GM18868 (cell line): ENCODE data around the gene TM4SF4.
"Not testable (repeated sequence)": the region's sequence is repeated elsewhere in the genome, so short reads cannot be mapped to it uniquely, and the experiment has no call there.

Experiments
- ATAC-seq: cut with Tn5 transposase; IDR thresholded peaks from one replicate; pipeline ENCODE4 v1.9.1; 2021; ENCODE audit warnings: mild to moderate bottlenecking, moderate library complexity; ENCODE audit not compliant: unreplicated experiment

TM4SF4 gene

GRCh38 chr3:149474250-149474817 lies at the start of gene TM4SF4:
TM4SF4 (plus strand) TSS chr3:149474697; CDS start chr3:149474878, 181 bp downstream.
- ATAC-seq: no peak

GRCh38 chr3:149424918-149425317 lies 49.6 kb upstream of the TM4SF4 start:
- ATAC-seq: no peak

GRCh38 chr3:149426325-149426724 lies 48.2 kb upstream of the TM4SF4 start:
- no peak for ATAC-seq

GRCh38 chr3:149428087-149428486 lies 46.4 kb upstream of the TM4SF4 start:
- no peak for ATAC-seq

GRCh38 chr3:149430216-149430615 lies 44.3 kb upstream of the TM4SF4 start:
- ATAC-seq: no peak

- ATAC-seq: no peak
Measured at GRCh38 chr3:149432149-149432548, 42.3 kb upstream of the TM4SF4 start.

GRCh38 chr3:149435996-149436885 lies 38.3 kb upstream of the TM4SF4 start:
- no peak for ATAC-seq

- ATAC-seq: no peak
Measured at GRCh38 chr3:149437286-149437685, 37.2 kb upstream of the TM4SF4 start.

GRCh38 chr3:149437710-149438109 lies 36.8 kb upstream of the TM4SF4 start:
- no peak for ATAC-seq

- ATAC-seq: no peak
Measured at GRCh38 chr3:149438981-149439380, 35.5 kb upstream of the TM4SF4 start.

GRCh38 chr3:149441642-149442041 lies 32.9 kb upstream of the TM4SF4 start:
- ATAC-seq: no peak

GRCh38 chr3:149442043-149442442 lies 32.5 kb upstream of the TM4SF4 start:
- no peak for ATAC-seq

- ATAC-seq: no peak
Measured at GRCh38 chr3:149442851-149443544, 31.5 kb upstream of the TM4SF4 start.

- ATAC-seq: no peak
Measured at GRCh38 chr3:149443545-149443912, 31.0 kb upstream of the TM4SF4 start.

- not testable (repeated sequence) for ATAC-seq
Measured at GRCh38 chr3:149444867-149445266, 29.6 kb upstream of the TM4SF4 start.

GRCh38 chr3:149448331-149448831 lies 26.1 kb upstream of the TM4SF4 start:
- ATAC-seq: no peak

- no peak for ATAC-seq
Measured at GRCh38 chr3:149449182-149449581, 25.3 kb upstream of the TM4SF4 start.

GRCh38 chr3:149449799-149450198 lies 24.7 kb upstream of the TM4SF4 start:
- ATAC-seq: no peak

- ATAC-seq: no peak
Measured at GRCh38 chr3:149450281-149450680, 24.2 kb upstream of the TM4SF4 start.

- ATAC-seq: no peak
Measured at GRCh38 chr3:149452036-149452435, 22.5 kb upstream of the TM4SF4 start.

- ATAC-seq: no peak
Measured at GRCh38 chr3:149453140-149453805, 21.2 kb upstream of the TM4SF4 start.
